CMK (cell line): ENCODE results near the gene RBMS3.
"Not testable (repeated sequence)": the region's sequence is repeated elsewhere in the genome, so short reads cannot be mapped to it uniquely, and the experiment has no call there.

Experiments
- DNase-seq: peaks from one replicate; pipeline ENCODE4 v3.0.0-alpha.2; 2010; ENCODE audit warnings: low read depth

RBMS3 gene

GRCh38 chr3:29777869-29778268 lies 497.0 kb downstream of the RBMS3 start:
- DNase-seq, result no peak

- DNase-seq, result no peak
Observed at GRCh38 chr3:29789686-29790085, 508.8 kb downstream of the RBMS3 start.

GRCh38 chr3:29796808-29797207 lies 515.9 kb downstream of the RBMS3 start:
- DNase-seq, result no peak

- DNase-seq, result no peak
Observed at GRCh38 chr3:29802057-29802456, 521.2 kb downstream of the RBMS3 start.

GRCh38 chr3:29804044-29804443 lies 523.2 kb downstream of the RBMS3 start:
- no peak for DNase-seq

- no peak for DNase-seq
Observed at GRCh38 chr3:29805757-29806156, 524.9 kb downstream of the RBMS3 start.

- not testable (repeated sequence) for DNase-seq
Observed at GRCh38 chr3:29808324-29808723, 527.5 kb downstream of the RBMS3 start.

GRCh38 chr3:29822071-29822470 lies 541.2 kb downstream of the RBMS3 start:
- DNase-seq, result no peak

- DNase-seq, result no peak
Observed at GRCh38 chr3:29823233-29823632, 542.4 kb downstream of the RBMS3 start.

GRCh38 chr3:29826712-29827111 lies 545.8 kb downstream of the RBMS3 start:
- DNase-seq, result no peak

- DNase-seq, result no peak
Observed at GRCh38 chr3:29827756-29828155, 546.9 kb downstream of the RBMS3 start.

- DNase-seq, result no peak
Observed at GRCh38 chr3:29829340-29829739, 548.5 kb downstream of the RBMS3 start.

- DNase-seq, result no peak
Observed at GRCh38 chr3:29850641-29851040, 569.8 kb downstream of the RBMS3 start.

GRCh38 chr3:29852767-29853166 lies 571.9 kb downstream of the RBMS3 start:
- no peak for DNase-seq

GRCh38 chr3:29853841-29854397 lies 573.0 kb downstream of the RBMS3 start:
- no peak for DNase-seq

GRCh38 chr3:29854821-29855220 lies 574.0 kb downstream of the RBMS3 start:
- DNase-seq, result no peak

GRCh38 chr3:29859726-29860270 lies 578.9 kb downstream of the RBMS3 start:
- DNase-seq, result no peak

GRCh38 chr3:29864809-29865208 lies 583.9 kb downstream of the RBMS3 start:
- DNase-seq, result no peak

- DNase-seq, result no peak
Observed at GRCh38 chr3:29868543-29869101, 587.8 kb downstream of the RBMS3 start.

GRCh38 chr3:29870136-29870535 lies 589.3 kb downstream of the RBMS3 start:
- DNase-seq, result peak; percentile 9

- DNase-seq, result no peak
Observed at GRCh38 chr3:29871087-29871486, 590.2 kb downstream of the RBMS3 start.

- DNase-seq, result no peak
Observed at GRCh38 chr3:29880809-29881208, 599.9 kb downstream of the RBMS3 start.

GRCh38 chr3:29887451-29887850 lies 606.6 kb downstream of the RBMS3 start:
- DNase-seq, result no peak

GRCh38 chr3:29889215-29889614 lies 608.3 kb downstream of the RBMS3 start:
- DNase-seq, result no peak
